GM21447 (cell line): ENCODE data around the gene SSX4B.
"Not testable (repeated sequence)": the region's sequence is repeated elsewhere in the genome, so short reads cannot be mapped to it uniquely, and the experiment has no call there.

Source experiments
- ATAC-seq: cut with Tn5 transposase; IDR thresholded peaks from one replicate; pipeline ENCODE4 v1.9.1; 2021; ENCODE audit not compliant: unreplicated experiment

Gene SSX4B

GRCh38 chrX:48411860-48412259 is at the start of gene SSX4B:
TSS of gene SSX4B (minus strand) at chrX:48411960. CDS start at chrX:48411372, 588 bp downstream.
- not testable (repeated sequence) for ATAC-seq

GRCh38 chrX:48460606-48461005 is 48.8 kb upstream of the SSX4B start:
- ATAC-seq = no peak

- no peak for ATAC-seq
Observed at GRCh38 chrX:48460031-48460430, 48.3 kb upstream of the SSX4B start.

- ATAC-seq = no peak
Observed at GRCh38 chrX:48459483-48459882, 47.7 kb upstream of the SSX4B start.

GRCh38 chrX:48458711-48459110 is 47.0 kb upstream of the SSX4B start:
- no peak for ATAC-seq

- no peak for ATAC-seq
Observed at GRCh38 chrX:48456628-48457331, 45.0 kb upstream of the SSX4B start.

GRCh38 chrX:48451708-48452107 is 39.9 kb upstream of the SSX4B start:
- no peak for ATAC-seq

- no peak for ATAC-seq
Observed at GRCh38 chrX:48450076-48450475, 38.3 kb upstream of the SSX4B start.

GRCh38 chrX:48447201-48447600 is 35.4 kb upstream of the SSX4B start:
- ATAC-seq = not testable (repeated sequence)

GRCh38 chrX:48433713-48434112 is 22.0 kb upstream of the SSX4B start:
- ATAC-seq = not testable (repeated sequence)

- not testable (repeated sequence) for ATAC-seq
Observed at GRCh38 chrX:48430166-48430565, 18.4 kb upstream of the SSX4B start.

- not testable (repeated sequence) for ATAC-seq
Observed at GRCh38 chrX:48429606-48430005, 17.8 kb upstream of the SSX4B start.

GRCh38 chrX:48427027-48427716 is 15.4 kb upstream of the SSX4B start:
- not testable (repeated sequence) for ATAC-seq

GRCh38 chrX:48397825-48398224 is 13.9 kb downstream of the SSX4B start:
- not testable (repeated sequence) for ATAC-seq

GRCh38 chrX:48396931-48397330 is 14.8 kb downstream of the SSX4B start:
- ATAC-seq = not testable (repeated sequence)

- ATAC-seq = not testable (repeated sequence)
Observed at GRCh38 chrX:48383239-48383638, 28.5 kb downstream of the SSX4B start, which contains the start of gene SSX4. TSS of gene SSX4 (plus strand) at chrX:48383539. CDS start at chrX:48384054, 515 bp downstream.

GRCh38 chrX:48370408-48370807 is 41.4 kb downstream of the SSX4B start:
- not testable (repeated sequence) for ATAC-seq

GRCh38 chrX:48367717-48368408 is 43.9 kb downstream of the SSX4B start:
- not testable (repeated sequence) for ATAC-seq

GRCh38 chrX:48359281-48359680 is 52.5 kb downstream of the SSX4B start:
- ATAC-seq = not testable (repeated sequence)

GRCh38 chrX:48357681-48358080 is 54.1 kb downstream of the SSX4B start:
- ATAC-seq = no peak

GRCh38 chrX:48356315-48357094 is 55.3 kb downstream of the SSX4B start, which contains the start of gene SSX3:
TSS of gene SSX3 (minus strand) at chrX:48356703. CDS start at chrX:48355249, 1,454 bp downstream.
- ATAC-seq = not testable (repeated sequence)
